ENCODE measurements around the gene PTAR1.

DNA sequence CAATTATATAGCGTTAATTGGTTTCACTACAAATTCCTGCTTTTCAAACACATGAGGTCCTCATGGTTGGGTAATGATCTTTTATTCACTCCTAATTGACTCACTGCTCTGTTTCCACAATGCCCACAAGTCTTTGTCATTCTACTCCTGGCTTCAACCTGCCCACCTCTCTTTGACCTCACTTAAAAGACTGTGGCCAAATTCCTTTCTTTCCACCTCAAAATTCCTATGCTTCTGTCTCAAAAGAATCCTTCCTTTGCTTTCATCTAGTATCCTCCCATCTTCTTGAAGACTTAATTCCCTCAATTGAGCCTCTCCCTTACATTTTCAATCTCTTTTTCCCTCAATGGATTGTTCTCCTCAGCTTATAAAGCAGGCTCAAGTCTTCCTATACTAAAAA, 92.5 kb downstream of the PTAR1 start:
- TF ChIP-seq PATZ1 (CRISPR knock-in tag; IDR thresholded peaks at IDR 0.05; ENCODE audit: borderline replicate concordance) (no peak), ZFP3 (CRISPR knock-in tag; IDR thresholded peaks at IDR 0.05) (no peak), ZFP30 (CRISPR knock-in tag; IDR thresholded peaks at IDR 0.05) (no peak), POU6F1 (CRISPR knock-in tag; IDR thresholded peaks at IDR 0.05; ENCODE audit: borderline replicate concordance, low read depth) (no peak), SNAI2 (CRISPR knock-in tag; IDR thresholded peaks at IDR 0.05) (no peak), TCF4 (CRISPR knock-in tag; IDR thresholded peaks at IDR 0.05; ENCODE audit: borderline replicate concordance) (no peak)
- TF ChIP-seq, protein P1, sequence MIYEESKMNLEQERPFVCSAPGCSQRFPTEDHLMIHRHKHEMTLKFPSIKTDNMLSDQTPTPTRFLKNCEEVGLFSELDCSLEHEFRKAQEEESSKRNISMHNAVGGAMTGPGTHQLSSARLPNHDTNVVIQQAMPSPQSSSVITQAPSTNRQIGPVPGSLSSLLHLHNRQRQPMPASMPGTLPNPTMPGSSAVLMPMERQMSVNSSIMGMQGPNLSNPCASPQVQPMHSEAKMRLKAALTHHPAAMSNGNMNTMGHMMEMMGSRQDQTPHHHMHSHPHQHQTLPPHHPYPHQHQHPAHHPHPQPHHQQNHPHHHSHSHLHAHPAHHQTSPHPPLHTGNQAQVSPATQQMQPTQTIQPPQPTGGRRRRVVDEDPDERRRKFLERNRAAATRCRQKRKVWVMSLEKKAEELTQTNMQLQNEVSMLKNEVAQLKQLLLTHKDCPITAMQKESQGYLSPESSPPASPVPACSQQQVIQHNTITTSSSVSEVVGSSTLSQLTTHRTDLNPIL (CRISPR knock-in tag; IDR thresholded peaks at IDR 0.05; ENCODE audit: low read depth), result no peak

Measured in SK-N-SH treated with all-trans-retinoic acid at 6 μM for 48 hours (cell line).